ELF-1 (cell line): Measurements from ENCODE around the gene FGGY.
A peak's percentile ranks its signal among the peaks of the same experiment; 100 is the strongest.
"Not testable (repeated sequence)": the region's sequence is repeated elsewhere in the genome, so short reads cannot be mapped to it uniquely, and the experiment has no call there.

Experiments
- DNase-seq: peaks from one replicate; pipeline ENCODE4 v3.0.0-alpha.2; 2016; ENCODE audit warnings: low read depth, low spot score

Gene FGGY

DNA sequence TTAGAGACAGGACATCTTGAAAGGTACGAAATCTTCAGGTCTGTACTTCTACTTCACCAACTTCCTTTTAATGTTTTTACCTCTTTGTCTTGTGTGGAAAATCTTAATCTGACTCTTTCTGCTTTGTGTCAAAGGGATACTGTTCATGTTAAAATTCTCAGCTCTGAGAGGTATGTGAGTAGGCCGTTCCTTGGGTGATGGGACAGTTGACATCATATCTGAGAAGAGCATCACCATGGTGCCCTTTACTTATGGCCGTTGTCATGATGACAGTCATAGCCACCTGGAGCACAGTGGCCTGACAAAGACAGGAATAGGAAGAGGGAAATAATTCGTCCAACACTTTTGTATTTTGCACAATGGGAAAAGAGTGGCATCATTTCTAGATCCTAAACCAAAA lies 145.6 kb downstream of the FGGY start:
- DNase-seq = no peak

DNA sequence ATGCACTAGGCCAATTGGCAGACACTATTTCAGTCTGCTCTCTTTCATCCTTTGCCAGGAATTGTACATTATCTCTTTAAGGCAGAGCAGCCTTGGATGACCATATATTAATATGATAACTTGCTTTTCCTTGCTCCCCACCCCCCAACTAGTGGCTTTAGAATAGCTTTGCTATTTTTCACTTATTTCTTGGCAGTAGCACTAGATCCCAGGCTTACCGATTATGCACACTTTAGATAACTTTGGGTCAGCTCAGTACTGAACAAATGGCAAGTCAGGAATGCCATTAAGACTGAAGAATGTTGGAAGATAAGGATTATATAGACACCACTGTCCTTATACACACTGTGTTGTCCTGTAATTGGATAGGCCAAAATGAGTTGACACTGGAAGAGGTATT lies 146.4 kb downstream of the FGGY start:
- no peak for DNase-seq

DNA sequence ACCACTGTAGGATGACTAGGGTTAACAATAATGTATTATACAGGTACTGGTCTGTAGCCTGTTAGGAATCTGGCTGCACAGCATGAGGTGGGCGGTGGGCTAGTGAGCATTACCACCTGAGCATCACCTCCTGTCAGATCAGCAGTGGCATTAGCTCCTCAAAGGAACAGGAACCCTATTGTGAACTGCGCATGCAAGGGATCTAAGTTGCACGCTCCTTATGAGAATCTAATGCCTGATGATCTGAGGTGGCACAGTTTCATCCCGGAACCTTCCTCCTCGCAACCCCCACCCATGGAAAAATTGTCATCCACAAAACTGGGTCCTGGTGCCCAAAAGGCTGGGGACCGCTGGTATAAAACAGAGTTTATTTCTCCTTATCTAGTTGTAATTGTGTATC lies 147.6 kb downstream of the FGGY start:
- no peak for DNase-seq

DNA sequence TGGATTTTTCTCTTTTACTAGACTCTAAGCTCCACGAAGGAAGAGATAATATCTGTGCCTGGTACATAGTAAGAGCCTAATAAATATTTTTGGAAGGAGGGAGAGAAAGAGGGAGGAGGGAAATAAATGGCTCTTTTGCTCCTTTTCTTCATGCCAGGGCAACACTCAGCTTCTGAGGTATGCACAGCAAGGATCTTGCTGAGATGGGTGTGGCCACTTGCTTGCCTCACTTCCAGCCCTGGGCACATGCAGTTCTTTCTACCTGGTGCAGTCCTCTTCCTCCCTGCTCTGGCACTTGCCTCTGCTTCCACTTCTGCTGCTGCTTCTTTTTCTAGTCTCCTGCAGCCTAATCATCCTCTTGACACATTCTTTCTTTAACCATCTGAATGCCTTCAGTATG lies 148.1 kb downstream of the FGGY start:
- no peak for DNase-seq

DNA sequence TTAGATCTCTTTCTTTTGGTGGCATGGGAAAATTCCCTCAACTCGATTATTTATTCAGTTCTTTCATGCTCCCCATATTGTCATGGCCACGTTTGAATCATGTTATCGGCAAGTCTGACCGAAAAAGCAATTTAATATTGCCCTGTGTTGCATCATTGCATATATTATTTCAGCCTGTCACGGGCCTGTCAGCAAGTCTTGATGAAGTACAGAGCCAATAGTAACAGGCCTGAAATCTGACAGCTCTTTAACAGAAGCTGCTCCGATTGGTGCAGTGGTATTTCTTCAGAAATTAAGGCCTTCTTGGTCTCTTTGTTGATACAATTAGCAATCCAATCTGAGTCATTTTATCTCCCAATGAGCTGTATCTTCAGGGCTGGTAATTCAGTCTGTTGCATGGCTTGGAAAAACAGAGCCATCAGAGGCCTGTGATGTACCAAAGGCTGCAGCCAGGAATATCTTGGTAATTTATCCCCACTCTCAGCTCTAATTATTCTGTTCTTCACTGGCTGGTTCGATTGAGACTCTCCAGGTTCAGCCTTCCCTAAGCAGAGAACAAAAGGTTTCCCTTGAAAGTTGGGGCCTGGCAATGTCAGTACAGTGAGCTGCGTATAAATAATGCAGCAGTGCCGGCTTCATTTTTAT lies 149.5 kb downstream of the FGGY start:
- peak; percentile 63 for DNase-seq

DNA sequence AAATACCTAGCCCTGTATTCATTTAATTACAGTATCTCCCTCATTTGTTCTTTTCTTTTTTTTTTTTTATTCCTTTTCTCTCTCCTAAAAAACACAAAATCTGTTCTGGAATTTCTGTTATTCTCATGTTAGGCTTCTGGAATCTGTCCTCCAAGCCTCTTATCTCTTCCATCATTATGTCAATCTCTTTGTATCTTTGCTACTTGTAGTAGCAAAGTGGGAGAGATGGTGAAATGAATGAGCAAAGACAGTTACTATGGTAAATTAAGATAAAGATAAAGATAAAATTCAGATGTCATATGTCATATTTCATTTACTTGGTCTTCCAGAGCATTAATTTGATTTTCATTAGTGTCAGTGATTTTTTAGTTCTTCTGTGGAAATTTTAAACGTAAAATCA lies 155.1 kb downstream of the FGGY start:
- DNase-seq = no peak

DNA sequence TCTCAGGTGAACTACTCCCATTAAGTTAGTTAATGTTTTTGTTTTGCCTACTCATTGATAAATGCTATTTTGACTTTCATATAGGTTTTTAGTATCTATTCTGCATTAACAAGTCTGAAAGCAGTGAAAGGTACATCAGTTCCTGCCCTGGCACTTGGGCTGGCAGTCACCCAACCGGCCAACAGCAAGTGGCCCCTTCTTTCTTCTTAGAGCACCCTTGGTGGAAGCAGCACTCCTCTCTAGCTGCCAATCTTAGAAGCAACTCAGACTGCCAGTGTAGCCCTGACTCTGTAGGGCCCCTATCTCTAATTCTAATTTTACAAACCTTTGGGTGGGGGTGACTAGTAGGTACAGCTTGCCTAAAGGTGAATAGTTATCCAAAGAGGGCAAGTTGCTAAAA lies 155.7 kb downstream of the FGGY start:
- no peak for DNase-seq

DNA sequence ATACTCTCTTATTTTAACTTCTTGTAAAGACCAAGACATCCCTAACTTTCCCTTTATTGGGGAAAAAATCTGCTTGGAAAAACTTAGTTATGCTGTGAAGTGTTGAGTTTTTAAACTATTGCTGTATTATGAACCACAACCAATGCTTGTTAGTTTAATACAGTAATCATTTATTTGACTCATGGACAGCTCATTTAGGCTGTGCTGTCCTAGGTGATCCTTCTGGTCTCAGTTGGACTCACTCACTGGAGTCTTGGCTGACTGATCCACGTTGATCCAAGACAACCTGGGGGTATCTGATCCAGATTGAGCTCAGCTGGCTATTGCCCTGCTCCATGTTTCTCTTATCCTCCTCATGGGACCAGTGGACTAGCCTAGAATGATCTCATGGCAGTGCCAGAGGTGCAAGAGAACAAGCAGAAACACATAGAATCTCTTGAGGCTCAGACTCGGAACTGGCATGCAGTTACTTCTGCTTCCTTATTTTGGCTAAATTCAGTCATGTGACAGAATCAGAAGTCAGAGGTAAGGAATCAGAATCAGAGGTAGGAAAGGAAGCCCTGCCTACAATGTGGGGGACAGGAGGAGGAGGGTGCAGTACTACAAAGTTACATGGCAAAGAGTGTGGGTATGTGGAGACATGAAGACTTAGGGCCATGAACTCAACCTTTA lies 156.5 kb downstream of the FGGY start:
- no peak for DNase-seq

DNA sequence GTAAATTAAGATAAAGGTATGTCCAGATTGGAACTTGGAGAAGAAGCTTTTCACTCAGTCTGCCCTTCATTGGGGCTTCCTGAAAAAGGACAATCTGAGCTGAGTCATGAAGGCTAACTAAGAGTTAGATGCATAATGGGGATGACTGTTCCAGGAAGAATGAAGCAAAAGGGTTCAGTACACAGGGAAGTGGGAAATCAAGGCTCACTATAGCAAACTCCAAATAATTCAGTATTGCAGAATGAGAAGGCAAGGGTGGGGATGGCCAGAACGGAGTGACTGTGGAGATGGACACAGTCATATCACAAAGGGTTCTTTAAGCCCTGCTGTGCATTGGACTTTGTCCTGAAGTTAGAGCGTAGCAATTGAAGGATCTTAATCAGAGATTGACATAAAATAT lies 158.3 kb downstream of the FGGY start:
- DNase-seq = no peak

DNA sequence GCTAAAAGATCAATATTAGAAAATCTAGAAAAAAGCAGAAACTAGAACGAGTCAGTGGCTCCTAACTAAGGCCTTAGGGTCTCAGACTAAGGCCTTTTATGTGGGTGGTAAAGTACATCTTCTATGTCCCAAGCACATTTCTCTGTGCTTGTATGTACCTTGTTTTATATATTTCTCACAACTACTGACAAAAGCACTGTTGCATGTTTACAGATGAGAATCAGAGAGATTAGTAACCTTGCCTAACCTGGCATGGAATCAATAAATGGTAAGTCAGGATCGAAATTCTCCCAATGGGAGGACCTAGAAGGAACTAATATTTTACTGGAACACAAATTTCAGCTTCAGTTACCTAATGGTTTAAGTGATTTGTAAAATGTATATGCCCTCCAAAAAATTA lies 160.9 kb downstream of the FGGY start:
- DNase-seq = no peak

DNA sequence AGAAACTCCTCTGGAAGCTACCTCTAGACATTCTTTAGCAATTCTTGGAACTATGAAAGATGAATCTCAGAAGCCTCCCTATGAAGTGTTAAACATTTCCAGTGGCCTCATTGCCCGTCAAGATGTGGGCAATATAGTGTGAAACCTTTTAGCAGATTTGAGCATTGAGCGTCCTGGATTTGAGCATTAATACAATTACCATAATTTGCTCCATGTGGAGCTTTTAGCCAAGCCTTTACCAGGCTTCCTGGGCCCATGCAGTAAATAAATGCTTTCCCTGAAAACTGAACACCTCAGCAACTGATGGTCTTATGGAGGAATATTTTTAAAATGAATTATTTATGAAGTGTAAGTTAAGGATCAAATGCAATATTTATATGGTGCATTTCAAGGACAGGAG lies 162.0 kb downstream of the FGGY start:
- no peak for DNase-seq

DNA sequence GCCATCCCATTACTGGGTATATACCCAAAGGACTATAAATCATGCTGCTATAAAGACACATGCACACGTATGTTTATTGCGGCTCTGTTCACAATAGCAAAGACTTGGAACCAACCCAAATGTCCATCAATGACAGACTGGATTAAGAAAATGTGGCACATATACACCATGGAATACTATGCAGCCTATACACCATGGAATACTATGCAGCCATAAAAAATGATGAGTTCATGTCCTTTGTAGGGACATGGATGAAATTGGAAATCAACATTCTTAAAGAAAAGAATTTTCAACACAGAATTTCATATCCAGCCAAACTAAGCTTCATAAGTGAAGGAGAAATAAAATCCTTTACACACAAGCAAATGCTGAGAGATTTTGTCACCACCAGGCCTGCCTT lies 166.0 kb downstream of the FGGY start:
- not testable (repeated sequence) for DNase-seq

DNA sequence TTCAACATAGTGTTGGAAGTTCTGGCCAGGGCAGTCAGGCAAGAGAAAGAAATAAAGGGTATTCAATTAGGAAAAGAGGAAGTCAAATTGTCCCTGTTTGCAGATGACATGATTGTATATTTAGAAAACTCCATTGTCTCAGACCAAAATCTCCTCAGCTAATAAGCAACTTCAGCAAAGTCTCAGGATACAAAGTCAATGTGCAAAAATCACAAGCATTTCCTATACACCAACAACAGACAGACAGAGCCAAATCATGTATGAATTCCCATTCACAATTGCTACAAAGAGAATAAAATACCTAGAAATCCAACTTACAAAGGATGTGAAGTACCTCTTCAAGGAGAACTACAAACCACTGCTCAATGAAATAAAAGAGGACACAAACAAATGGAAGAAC lies 168.6 kb downstream of the FGGY start:
- not testable (repeated sequence) for DNase-seq

DNA sequence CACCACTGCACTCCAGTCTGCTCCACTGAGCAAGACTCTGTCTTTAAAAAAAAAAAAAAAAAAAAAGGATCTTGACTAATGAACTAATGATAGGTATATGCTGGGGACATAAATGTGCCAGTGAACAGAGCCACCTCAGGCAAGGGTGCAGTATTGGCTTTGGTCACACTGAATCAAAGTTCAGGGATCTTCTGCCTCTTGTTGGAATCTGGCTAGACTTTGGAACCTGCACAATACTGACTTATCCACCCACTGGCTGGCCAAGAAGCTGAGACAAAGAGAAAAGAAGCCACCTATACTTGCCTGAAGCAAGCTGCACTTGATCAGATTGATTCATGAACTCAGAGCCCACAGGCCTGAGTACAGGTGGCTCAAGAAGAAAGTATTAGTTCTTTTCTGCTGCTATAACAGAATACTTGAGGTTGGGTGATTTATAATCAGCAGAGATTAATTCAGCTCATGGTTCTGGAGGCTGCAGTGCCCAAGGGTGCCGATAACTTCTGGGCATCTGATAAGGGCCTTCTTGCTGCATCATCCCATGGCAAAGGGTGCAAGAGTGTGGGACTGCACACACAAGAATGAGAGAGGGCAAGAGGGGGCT lies 172.0 kb downstream of the FGGY start:
- DNase-seq = no peak

DNA sequence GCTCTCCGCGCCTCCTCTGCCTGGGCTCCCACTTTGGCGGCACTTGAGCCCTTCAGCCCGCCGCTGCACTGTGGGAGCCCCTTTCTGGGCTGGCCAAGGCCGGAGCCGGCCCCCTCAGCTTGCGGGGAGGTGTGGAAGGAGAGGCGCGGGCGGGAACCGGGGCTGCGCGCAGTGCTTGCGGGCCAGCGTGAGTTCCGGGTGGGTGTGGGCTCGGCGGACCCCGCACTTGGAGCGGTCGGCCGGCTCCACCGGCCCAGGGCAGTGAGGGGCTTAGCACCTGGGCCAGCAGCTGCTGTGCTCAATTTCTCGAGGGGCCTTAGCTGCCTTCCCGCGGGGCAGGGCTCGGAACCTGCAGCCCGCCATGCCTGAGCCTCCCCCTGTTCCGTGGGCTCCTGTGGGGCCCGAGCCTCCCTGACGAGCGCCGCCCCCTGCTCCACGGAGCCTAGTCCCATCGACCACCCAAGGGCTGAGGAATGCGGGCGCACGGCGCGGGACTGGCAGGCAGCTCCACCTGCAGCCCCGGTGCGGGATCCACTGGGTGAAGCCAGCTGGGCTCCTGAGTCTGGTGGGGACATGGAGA lies 175.2 kb downstream of the FGGY start:
- not testable (repeated sequence) for DNase-seq

DNA sequence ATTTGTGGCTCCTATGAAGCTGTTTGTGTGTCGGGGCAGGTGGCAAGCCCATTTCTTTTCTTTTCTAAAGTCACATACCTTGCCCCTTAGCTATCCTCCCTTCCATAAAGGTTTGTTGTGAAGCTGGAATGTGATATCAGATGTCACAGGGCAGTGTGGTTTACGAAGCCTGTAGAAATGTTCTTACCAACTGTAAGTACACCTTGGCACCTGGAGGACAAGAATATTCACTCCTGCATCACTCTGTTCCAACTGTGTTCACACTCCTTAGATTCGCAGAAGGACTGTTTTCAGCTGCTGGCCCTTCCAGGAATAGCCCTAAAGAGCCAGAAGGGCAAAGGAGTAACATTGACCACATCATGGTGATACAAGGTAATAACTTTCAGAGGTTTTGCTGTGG lies 176.9 kb downstream of the FGGY start:
- no peak for DNase-seq

DNA sequence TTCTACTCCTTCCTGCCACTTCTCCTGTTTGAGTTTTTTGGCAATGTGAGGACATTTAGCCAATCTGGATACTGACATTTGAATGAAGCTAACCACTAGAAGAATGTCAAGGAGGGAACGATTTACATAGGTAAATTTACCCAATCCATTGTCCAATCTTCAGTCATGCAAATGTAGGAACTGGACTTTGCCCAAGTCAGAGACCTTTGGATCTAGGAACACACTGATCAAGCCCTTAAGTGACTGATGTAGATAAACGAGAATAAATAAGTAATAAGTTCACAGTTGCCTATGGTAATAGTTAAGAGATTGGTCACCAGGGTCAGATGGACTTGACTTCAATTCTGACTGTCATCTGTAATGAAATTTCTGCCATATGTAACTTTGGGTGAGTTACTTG lies 177.6 kb downstream of the FGGY start:
- DNase-seq = no peak

DNA sequence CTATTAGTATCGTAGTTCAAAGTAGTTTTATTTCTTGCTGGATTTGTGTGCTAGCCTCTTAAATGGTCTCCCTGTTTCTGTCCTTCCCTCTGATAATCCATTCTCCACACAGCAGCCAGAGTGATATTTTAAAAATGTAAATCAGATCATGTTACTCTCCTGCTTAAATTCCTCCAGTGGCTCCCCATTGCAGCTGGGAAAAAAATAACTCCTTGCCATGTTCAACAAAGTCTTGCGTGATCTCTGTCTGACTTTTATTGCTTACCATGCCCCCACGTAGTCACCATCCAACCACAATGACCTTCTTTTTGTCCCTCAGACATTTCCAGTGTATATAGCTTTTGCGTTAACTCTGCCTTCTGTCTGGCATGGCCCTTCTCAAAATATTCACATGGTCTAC lies 178.8 kb downstream of the FGGY start:
- DNase-seq = no peak

DNA sequence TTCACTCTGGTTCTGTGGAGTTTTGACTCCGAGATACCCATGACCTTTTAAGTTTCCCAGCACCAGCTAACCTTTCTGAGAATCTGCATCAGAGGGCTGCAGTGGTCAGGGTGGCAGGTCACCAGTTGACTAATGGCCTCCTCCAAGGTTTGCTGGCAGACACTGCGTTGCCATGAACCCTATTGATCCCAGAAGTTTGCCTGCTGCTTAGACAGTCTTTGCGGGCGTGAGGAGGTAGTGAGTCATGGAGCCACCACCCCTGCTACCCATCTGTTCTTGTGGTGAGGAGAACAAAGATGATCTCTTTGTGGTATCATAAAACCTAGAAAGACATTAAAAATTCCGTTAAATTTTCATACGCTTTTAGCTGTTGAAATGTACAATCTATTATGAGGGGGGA lies 180.4 kb downstream of the FGGY start:
- DNase-seq = no peak

DNA sequence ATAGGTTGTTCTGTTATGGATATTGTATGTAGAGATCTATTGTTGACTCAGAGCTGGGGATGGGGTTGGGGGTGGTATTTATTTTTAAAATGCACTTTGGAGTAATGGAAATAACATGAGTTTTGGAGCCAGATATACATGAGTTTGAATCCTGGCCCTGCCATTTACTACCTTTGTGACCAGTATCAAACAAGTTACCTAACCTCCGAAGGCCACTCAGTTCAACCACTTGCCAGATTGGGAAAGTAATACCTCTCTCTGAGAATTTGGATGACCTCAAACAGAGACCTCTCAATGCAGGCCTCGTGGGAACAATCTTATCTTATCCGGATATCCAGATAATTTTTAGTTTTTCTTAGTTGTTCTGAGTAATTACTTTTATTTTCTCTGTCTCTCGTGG lies 181.0 kb downstream of the FGGY start:
- DNase-seq = no peak

DNA sequence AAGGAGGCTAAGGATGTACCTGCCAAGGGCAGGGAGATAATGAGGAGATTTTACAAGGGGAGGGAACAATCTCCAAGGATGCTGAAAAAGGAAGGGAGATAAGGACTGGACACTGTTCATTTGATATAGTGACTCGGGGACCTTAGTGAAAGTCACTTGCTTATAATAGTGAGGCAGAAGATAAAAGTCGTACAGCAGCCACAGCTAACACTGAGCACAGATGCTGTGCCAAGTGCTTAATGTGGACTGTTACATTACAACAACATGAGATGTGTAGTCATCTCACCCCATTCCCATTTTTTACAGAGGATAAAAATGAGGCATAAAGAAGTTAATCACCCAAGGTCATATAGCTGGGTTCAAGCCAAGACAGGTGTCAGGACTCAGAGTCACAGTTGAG lies 181.9 kb downstream of the FGGY start:
- no peak for DNase-seq

DNA sequence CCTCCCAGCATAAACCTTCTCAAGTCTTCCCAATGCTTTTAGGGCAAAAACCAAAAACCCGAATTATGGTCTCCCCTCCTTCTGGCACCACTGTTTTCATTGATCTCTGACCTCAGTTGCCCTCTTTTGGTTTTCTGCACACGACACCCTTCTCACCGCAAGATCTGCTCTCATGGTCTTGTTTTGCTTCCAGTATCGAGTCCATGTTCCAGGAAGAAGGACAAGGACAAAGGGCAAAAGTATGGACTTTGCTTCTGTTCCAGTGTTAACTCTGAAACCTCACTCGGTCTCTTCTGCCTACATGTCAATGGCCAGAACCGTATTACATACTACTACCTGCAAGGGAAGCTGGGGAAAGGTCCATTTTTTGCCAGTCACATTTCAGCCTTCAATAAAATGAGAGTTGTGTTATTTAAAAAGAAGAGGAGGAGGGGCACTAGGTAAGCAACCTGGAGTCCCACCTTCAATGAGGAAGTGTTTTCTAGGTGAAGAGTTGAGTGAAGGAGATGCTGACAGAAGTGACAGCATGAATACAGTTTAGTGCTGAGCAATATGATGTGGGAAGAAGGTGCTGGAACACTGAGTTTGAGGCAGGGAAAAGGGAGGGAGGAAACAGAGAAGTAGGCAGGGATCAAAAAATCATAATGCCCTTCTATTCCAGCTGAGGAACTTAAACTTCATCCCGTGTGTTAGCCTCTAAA lies 183.4 kb downstream of the FGGY start:
- DNase-seq = no peak
